GM23338 (cell line): ENCODE data around the gene SIVA1. TPM values are rescaled to one million over a fixed set of nuclear protein-coding genes. Genes with fewer than 3 reads are reported as not detected.

Experiments used
- ATAC-seq: fragments of 200-7000 bp; cut with Tn5 transposase; 3 replicates; pipeline ENCODE4 v1.9.1; 2020
- DNase-seq: peaks from one replicate; pipeline ENCODE4 v3.0.0-alpha.2; 2015; ENCODE audit warnings: low spot score
- H2AFZ ChIP-seq: fragments of 200-600 bp; sonication (generic); 2 replicates; pipeline ENCODE4 v1.8.0; 2016; ENCODE audit warnings: antibody characterized with exemption, mild to moderate bottlenecking, moderate library complexity
- H3F3A ChIP-seq: fragments of 200-600 bp; sonication (generic); replicated peaks from 2 replicates; pipeline ENCODE4 v1.8.0; 2017; ENCODE audit warnings: antibody characterized with exemption, mixed run types, low read depth
- H3K27ac ChIP-seq: fragments of 200-600 bp; sonication (generic); 2 replicates; pipeline ENCODE4 v1.6.1; 2016; ENCODE audit warnings: low read depth
- H3K27me3 ChIP-seq: fragments of 200-600 bp; sonication (generic); 2 replicates; pipeline ENCODE4 v1.8.0; 2016; ENCODE audit warnings: mild to moderate bottlenecking, mixed run types, moderate library complexity; ENCODE audit not compliant: insufficient read depth
- H3K36me3 ChIP-seq: fragments of 200-600 bp; sonication (generic); 2 replicates; pipeline ENCODE4 v1.8.0; 2016; ENCODE audit warnings: mild to moderate bottlenecking; ENCODE audit not compliant: insufficient read depth
- H3K4me1 ChIP-seq: fragments of 200-600 bp; sonication (generic); 2 replicates; pipeline ENCODE4 v1.8.0; 2016; ENCODE audit warnings: mild to moderate bottlenecking, moderate library complexity; ENCODE audit not compliant: insufficient read depth
- H3K4me2 ChIP-seq: fragments of 200-600 bp; sonication (generic); 2 replicates; pipeline ENCODE4 v1.7.1; 2017; ENCODE audit warnings: mixed run types
- H3K4me3 ChIP-seq: fragments of 200-600 bp; sonication (generic); 2 replicates; pipeline ENCODE4 v1.6.1; 2016; ENCODE audit warnings: mixed run types
- H3K79me2 ChIP-seq: fragments of 200-600 bp; sonication (generic); replicated peaks from 2 replicates; pipeline ENCODE4 v1.8.0; 2017; ENCODE audit warnings: mild to moderate bottlenecking; ENCODE audit not compliant: insufficient read depth
- H3K9me2 ChIP-seq: fragments of 200-600 bp; sonication (generic); 2 replicates; pipeline ENCODE4 v1.8.0; 2017; ENCODE audit not compliant: insufficient read depth
- H4K20me1 ChIP-seq: fragments of 200-600 bp; sonication (generic); replicated peaks from 2 replicates; pipeline ENCODE4 v1.8.0; 2017; ENCODE audit warnings: mild to moderate bottlenecking; ENCODE audit not compliant: insufficient read depth
- H3K27ac Mint-ChIP-seq: 2 replicates; pipeline ENCODE4 v1.8.0; 2020; ENCODE audit warnings: inconsistent platforms, mild to moderate bottlenecking, moderate library complexity, mixed read lengths
- H3K27me3 Mint-ChIP-seq: 3 replicates; pipeline ENCODE4 v1.8.0; 2022; ENCODE audit warnings: low read depth, mild to moderate bottlenecking, moderate library complexity, mixed read lengths, inconsistent platforms; ENCODE audit not compliant: insufficient read depth, poor library complexity
- H3K36me3 Mint-ChIP-seq: 3 replicates; pipeline ENCODE4 v1.8.0; 2021; ENCODE audit warnings: low read depth, mild to moderate bottlenecking, inconsistent platforms, moderate library complexity, mixed read lengths
- H3K4me1 Mint-ChIP-seq: 3 replicates; pipeline ENCODE4 v1.8.0; 2020; ENCODE audit warnings: mild to moderate bottlenecking, inconsistent platforms, mixed read lengths
- H3K4me3 Mint-ChIP-seq: 3 replicates; pipeline ENCODE4 v1.8.0; 2021; ENCODE audit warnings: moderate library complexity, mild to moderate bottlenecking, inconsistent platforms, mixed read lengths
- H3K9me3 Mint-ChIP-seq: 3 replicates; pipeline ENCODE4 v1.8.0; 2020; ENCODE audit warnings: moderate library complexity, mild to moderate bottlenecking, inconsistent platforms, mixed read lengths
- CREB1 ChIP-seq: fragments of 250-450 bp; sonication (Bioruptor Pico); IDR thresholded peaks from 2 replicates; pipeline ENCODE4 v1.5.0; 2020; ENCODE audit warnings: low read depth, mild to moderate bottlenecking, moderate library complexity
- ETS1 ChIP-seq: IDR thresholded peaks from 2 replicates; pipeline ENCODE4 v1.6.1; 2016; ENCODE audit warnings: antibody characterized with exemption
- EZH2 ChIP-seq: fragments of 200-600 bp; sonication (generic); IDR thresholded peaks from one replicate; pipeline ENCODE4 v1.8.0; 2017; ENCODE audit warnings: antibody characterized with exemption, mild to moderate bottlenecking, low read depth; ENCODE audit not compliant: unreplicated experiment
- EZH2phosphoT487 ChIP-seq: fragments of 200-600 bp; sonication (generic); IDR thresholded peaks from one replicate; pipeline ENCODE4 v1.8.1; 2018; ENCODE audit warnings: antibody characterized with exemption; ENCODE audit not compliant: unreplicated experiment
- JUNB ChIP-seq: IDR thresholded peaks from one replicate; pipeline ENCODE4 v1.6.1; 2016; ENCODE audit warnings: antibody characterized with exemption; ENCODE audit not compliant: unreplicated experiment
- NANOG ChIP-seq: IDR thresholded peaks from 2 replicates; pipeline ENCODE4 v1.6.1; 2016; ENCODE audit warnings: antibody characterized with exemption, borderline replicate concordance
- POLR2AphosphoS5 ChIP-seq: IDR thresholded peaks from 2 replicates; pipeline ENCODE4 v1.6.1; 2016; ENCODE audit warnings: antibody characterized with exemption, low read depth
- REST ChIP-seq: IDR thresholded peaks from one replicate; pipeline ENCODE4 v1.6.1; 2018; ENCODE audit warnings: antibody characterized with exemption; ENCODE audit not compliant: unreplicated experiment
- STAT1 ChIP-seq: IDR thresholded peaks from one replicate; pipeline ENCODE4 v1.6.1; 2016; ENCODE audit warnings: antibody characterized with exemption; ENCODE audit not compliant: unreplicated experiment
- ZNF114 ChIP-seq: fragments of 250-450 bp; sonication (Bioruptor Pico); IDR thresholded peaks from 2 replicates; pipeline ENCODE4 v1.5.0; 2020; ENCODE audit warnings: mild to moderate bottlenecking, moderate library complexity
- ZNF331 ChIP-seq: fragments of 250-450 bp; sonication (Bioruptor Pico); IDR thresholded peaks from 2 replicates; pipeline ENCODE4 v1.5.0; 2020; ENCODE audit warnings: low read depth, mild to moderate bottlenecking, moderate library complexity
- ZNF462 ChIP-seq: fragments of 250-450 bp; sonication (Bioruptor Pico); IDR thresholded peaks from 2 replicates; pipeline ENCODE4 v1.5.0; 2020; ENCODE audit warnings: mild to moderate bottlenecking, moderate library complexity
- polyA plus RNA-seq: library from polyadenylated mRNA; unstranded; fragments of >200 nt; fragmentation: Nextera tagmentation; extraction: Ambion mirVana; gene quantifications from 2 replicates; pipeline ENCODE4 v1.2.1, GENCODE V29; 2016
- total RNA-seq: library from RNA; depleted of rRNA; stranded (reverse); fragments of >200 nt; shearing (Covaris generic); gene quantifications from 2 replicates; pipeline ENCODE4 v1.2.3, GENCODE V29; 2014
- TF ChIP-seq, protein P1 (sequence below), 2 experiments: fragments of 200-600 bp in 1 of 2; sonication (generic) in 1 of 2; conservative IDR thresholded peaks; 2 replicates each; pipeline versions ENCODE4 v1.5.1 to v1.6.1; 2016 to 2017; ENCODE audit warnings: antibody characterized with exemption in 2 of 2, low read depth in 2 of 2, mild to moderate bottlenecking in 2 of 2, moderate library complexity in 1 of 2

SIVA1 gene
- total and polyA plus RNA-seq, 2 experiments from 2014 or later = 215 to 392 TPM

GRCh38 chr14:104779776-104780512, 27.0 kb downstream of the SIVA1 start:
- H3K4me1 ChIP-seq = no peaks in the 10 kb centered on the region
- Mint-ChIP-seq H3K27ac (no peak overlapping the region), H3K27me3 (peaks cover 7% of the 10 kb centered on the region), H3K36me3 (0 out of 3 replicates have a peak, but pooled peaks cover 3% of the 10 kb centered on the region), H3K4me3 (no peak overlapping the region), H3K9me3 (no peaks in the 10 kb centered on the region), H3K4me1 (no peaks in the 10 kb centered on the region)
- H3K36me3 ChIP-seq = no peaks in the 10 kb centered on the region
- no peak overlapping the region for H3K27ac ChIP-seq
- no peak overlapping the region for H3K4me2 ChIP-seq
- TF ChIP-seq NANOG = no peak
- no peak for TF ChIP-seq JUNB
- no peak for TF ChIP-seq EZH2
- TF ChIP-seq ETS1 = no peak
- TF ChIP-seq POLR2AphosphoS5 = no peak
- TF ChIP-seq CREB1 (CRISPR knock-in tag) = no peak
- no peak for TF ChIP-seq ZNF114 (CRISPR knock-in tag)
- TF ChIP-seq STAT1 = no peak
- no peak for TF ChIP-seq ZNF462 (CRISPR knock-in tag)
- TF ChIP-seq ZNF331 (CRISPR knock-in tag) = no peak
- TF ChIP-seq REST = no peak
- TF ChIP-seq, protein P1, sequence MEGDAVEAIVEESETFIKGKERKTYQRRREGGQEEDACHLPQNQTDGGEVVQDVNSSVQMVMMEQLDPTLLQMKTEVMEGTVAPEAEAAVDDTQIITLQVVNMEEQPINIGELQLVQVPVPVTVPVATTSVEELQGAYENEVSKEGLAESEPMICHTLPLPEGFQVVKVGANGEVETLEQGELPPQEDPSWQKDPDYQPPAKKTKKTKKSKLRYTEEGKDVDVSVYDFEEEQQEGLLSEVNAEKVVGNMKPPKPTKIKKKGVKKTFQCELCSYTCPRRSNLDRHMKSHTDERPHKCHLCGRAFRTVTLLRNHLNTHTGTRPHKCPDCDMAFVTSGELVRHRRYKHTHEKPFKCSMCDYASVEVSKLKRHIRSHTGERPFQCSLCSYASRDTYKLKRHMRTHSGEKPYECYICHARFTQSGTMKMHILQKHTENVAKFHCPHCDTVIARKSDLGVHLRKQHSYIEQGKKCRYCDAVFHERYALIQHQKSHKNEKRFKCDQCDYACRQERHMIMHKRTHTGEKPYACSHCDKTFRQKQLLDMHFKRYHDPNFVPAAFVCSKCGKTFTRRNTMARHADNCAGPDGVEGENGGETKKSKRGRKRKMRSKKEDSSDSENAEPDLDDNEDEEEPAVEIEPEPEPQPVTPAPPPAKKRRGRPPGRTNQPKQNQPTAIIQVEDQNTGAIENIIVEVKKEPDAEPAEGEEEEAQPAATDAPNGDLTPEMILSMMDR (conservative IDR thresholded peaks at IDR 0.05; ENCODE audit: low read depth in 2 of 2) = no peak
- TF ChIP-seq EZH2phosphoT487 = no peak
- DNase-seq (no peak), ATAC-seq (no peak)
- no peak overlapping the region for H3K4me3 ChIP-seq
- no peaks in the 10 kb centered on the region for H3F3A ChIP-seq
- no peaks in the 10 kb centered on the region for H3K9me2 ChIP-seq
- no peaks in the 10 kb centered on the region for H3K27me3 ChIP-seq
- H4K20me1 ChIP-seq = no peaks in the 10 kb centered on the region
- H2AFZ ChIP-seq = no peak overlapping the region
- no peaks in the 10 kb centered on the region for H3K79me2 ChIP-seq
